ENCODE measurements around the gene WNT9A.

Gene WNT9A

DNA sequence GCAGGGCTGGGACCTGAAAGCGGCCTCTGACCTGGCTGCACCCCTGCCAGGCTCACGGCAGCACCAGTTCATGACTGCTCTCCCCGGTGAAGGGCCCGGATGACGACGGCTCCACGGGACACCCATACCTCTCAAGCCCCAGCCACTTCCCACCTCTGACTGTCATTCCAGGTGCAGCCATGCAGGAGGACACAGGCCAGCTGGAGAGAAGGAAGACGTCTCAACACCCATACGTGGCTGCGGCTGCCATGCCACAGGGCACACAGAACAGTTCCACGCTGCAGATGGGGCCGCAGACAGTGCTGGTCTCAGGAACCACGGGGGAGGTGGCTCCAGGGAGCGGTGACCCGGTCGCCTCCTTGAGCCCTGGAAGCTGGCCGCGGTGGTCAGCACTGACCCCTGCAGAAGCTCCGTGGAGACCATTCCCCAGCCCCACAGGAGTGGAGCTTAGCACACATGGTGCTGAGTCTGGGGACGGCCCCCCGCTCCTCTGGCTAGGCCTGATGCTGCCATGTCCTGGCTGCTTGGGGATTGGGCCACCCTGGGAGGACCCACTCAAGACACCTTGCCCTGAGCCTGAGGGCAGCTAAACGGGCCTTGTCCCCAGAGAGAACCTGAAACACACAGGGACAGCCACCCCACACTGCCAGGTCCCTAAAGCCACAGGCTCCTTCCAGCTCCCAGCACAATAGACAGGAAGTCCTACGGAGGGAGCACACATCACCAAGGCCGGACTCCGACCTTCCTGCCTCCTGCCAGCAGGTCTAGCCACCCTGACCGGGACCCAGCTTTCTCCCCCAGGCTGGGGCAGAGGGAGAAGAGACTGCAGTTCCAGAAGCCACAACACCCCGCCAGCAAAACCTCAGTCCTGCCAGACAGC lies 8.6 kb downstream of the WNT9A start:
- Mint-ChIP-seq H3K4me1 (ENCODE audit: low read depth) (peaks cover 11% of the 10 kb centered on the region), H3K36me3 (peaks cover 4% of the 10 kb centered on the region), H3K4me3 (no peak overlapping the region), H3K27me3 (no peaks in the 10 kb centered on the region), H3K9me3 (ENCODE audit: low read depth) (peaks cover 4% of the 10 kb centered on the region), H3K27ac (no peak overlapping the region)

DNA sequence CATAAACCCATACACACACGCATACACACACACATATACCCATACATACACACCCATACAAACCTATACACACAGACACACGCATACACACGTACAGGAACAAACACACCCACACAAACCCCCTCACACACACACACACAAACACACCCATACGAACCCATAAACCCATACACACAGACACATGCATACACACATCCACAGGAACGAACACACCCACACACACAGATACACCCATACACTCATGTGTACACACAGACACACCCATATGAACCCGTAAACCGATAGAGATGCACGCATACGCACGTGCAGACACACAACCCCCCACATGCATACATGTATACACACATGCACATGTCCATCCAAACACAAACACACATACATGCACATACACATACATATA lies 9.5 kb downstream of the WNT9A start:
- Mint-ChIP-seq H3K27ac (no peak overlapping the region), H3K9me3 (ENCODE audit: low read depth) (peaks cover 4% of the 10 kb centered on the region), H3K36me3 (peaks cover 4% of the 10 kb centered on the region), H3K27me3 (no peaks in the 10 kb centered on the region), H3K4me1 (ENCODE audit: low read depth) (peaks cover 11% of the 10 kb centered on the region), H3K4me3 (no peak overlapping the region)

DNA sequence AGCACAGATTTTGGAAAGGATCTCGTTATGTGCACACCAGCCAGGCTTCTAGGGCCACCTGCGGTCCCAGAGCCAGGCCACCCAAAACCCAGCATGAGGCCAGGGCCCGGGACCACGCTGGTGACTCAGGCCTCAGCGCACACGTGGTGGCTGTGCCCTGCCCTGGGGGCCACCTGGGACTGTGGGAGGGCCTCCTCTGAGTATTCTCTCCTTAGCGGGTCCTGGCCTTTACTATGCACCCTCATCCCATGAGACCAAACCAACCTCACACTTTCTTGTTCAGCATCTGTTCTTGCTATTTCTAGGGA lies 9.9 kb downstream of the WNT9A start:
- no peak overlapping the region for H3K4me3 Mint-ChIP-seq
- peaks cover 11% of the 10 kb centered on the region for H3K4me1 Mint-ChIP-seq (ENCODE audit: low read depth)
- H3K36me3 Mint-ChIP-seq, result peaks cover 4% of the 10 kb centered on the region
- no peaks in the 10 kb centered on the region for H3K27me3 Mint-ChIP-seq
- no peak overlapping the region for H3K27ac Mint-ChIP-seq
- peaks cover 4% of the 10 kb centered on the region for H3K9me3 Mint-ChIP-seq (ENCODE audit: low read depth)

DNA sequence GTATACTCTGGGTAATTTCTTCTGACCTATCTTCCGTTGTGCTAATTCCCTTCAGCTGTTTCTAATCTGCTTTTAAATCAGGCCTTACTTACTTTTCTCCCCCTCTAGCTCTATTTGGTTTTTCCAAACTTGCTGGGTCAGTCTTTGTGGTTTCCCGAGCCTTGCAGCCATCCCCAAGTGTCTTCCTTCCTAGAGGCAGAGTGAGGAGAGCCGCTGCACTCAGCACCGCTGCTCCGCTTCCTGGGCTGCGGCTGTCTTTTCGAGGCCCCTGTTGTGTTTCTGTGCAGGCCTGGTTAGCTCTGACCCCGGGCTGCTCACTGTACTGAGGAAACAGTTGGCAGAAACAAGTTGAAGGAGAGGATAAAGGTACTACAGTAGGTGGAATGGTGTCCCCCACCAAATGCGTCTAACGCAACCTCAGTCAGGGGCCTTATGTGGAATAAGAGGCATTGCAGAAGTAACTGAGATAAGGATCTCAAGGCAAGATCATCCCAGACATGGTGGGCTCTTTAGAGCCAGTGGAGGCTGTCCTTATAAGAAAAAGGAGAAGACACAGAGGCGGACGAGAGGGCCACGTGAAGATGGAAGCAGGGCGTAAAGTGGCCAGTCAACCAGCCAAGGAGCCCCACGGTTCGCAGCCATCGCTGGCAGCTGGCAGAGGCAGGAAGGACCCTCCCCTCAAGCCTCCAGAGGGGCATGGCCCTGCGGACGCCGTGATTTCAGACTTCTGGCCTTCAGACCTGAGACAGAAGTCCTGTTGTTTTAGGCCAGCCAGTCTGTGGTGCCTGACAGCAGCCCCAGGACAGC lies 10.5 kb downstream of the WNT9A start:
- H3K9me3 Mint-ChIP-seq (ENCODE audit: low read depth), result peaks cover 4% of the 10 kb centered on the region
- H3K4me3 Mint-ChIP-seq, result peak overlapping the region; percentile 5
- H3K36me3 Mint-ChIP-seq, result peaks cover 4% of the 10 kb centered on the region
- H3K27ac Mint-ChIP-seq, result no peak overlapping the region
- peaks cover 16% of the 10 kb centered on the region for H3K4me1 Mint-ChIP-seq (ENCODE audit: low read depth)
- H3K27me3 Mint-ChIP-seq, result no peaks in the 10 kb centered on the region

DNA sequence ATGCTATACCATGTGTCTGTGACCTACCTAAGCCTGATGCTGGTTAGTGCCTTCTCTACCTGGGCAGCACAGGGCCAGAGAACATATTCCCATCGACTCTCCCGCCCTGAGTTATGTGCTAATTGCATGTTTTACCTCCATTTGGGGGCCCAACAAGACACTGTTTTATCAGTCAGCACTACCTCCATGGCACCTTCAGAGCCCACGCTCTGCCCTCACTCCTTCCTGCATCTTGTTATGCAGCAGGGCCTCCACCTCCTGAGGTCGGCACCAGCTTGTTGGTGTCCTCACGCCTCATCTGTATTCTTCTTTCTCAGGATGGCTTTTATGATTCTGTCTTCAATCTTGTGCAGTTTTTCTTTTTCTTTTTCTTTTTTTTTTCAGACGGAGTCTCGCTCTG lies 11.9 kb downstream of the WNT9A start:
- Mint-ChIP-seq H3K27me3 (no peaks in the 10 kb centered on the region), H3K9me3 (ENCODE audit: low read depth) (peaks cover 4% of the 10 kb centered on the region), H3K27ac (peak overlapping the region; percentile 95), H3K36me3 (peaks cover 4% of the 10 kb centered on the region), H3K4me1 (ENCODE audit: low read depth) (peaks cover 24% of the 10 kb centered on the region), H3K4me3 (no peak overlapping the region)

DNA sequence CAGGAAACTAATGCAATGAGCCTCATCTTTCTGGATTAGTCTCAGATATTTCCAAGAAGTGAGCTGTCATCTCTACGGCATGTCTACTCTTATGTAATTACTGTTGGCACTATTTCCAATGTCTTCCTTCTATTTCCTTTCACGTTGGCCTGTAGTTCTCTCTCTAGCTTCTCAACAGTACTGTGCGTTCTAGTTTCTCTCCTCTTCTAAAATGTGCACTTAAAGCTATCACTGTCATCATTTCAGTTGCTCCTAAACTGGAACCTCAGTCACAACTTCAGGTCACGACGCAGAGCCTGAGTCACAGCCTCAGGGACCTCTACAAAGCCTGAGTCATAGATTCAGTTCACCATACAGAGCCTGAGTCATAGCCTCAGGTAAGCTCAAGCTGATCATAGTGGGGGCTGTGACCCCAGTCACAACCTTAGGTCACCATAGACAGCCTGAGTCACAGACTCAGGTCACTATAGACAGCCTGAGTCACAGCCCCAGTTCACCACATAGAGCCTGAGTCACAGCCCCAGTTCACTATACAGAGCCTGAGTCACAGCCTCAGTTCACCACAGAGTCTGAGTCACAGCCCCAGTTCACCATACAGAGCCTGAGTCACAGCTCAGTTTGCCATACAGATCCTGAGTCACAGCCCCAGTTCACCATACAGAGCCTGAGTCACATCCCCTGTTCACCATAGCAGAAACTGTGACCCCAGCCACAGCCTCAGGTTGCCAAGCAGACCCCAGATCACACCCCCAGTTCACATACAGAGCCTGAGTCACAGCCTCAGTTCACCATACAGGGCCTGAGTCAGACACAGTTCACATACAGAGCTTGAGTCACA lies 13.0 kb downstream of the WNT9A start:
- Mint-ChIP-seq H3K4me3 (peak overlapping the region; percentile 45), H3K27ac (peak overlapping the region; percentile 95), H3K4me1 (ENCODE audit: low read depth) (peaks cover 24% of the 10 kb centered on the region), H3K36me3 (peaks cover 4% of the 10 kb centered on the region), H3K9me3 (ENCODE audit: low read depth) (peaks cover 4% of the 10 kb centered on the region), H3K27me3 (no peaks in the 10 kb centered on the region)

DNA sequence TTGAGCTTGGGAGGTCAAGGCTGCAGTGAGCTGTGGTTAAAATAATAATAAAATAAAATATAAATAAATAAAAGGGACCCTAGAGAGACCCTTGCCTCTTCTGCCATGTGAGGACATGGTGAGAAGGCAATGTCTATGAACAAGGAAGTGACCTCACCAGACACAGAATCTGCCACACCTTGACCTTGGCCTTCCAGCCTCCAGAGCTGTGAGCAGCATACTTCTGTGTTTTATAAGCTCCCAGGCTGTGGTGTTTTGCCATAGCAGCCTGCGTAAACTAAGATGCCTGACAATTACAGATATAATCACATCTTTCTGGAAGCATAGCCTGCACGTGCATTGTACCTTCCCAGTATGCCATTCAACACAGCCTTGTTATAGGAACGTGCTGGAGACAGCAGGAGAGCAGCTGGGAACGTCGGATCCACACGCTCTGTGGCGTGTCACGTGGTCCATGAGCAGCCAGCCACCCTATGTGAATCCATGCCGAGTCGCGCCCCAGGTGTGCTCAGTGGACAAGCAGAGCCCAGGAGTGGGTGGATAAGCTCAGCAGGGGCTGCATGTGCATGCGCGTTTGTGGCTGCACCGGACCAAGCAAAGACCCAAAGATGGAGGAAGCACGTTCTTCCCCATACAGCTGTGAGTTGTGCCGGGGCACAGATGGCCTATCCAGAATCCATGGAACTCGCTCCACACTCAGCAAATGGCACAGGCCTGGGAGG lies 17.8 kb downstream of the WNT9A start:
- Mint-ChIP-seq H3K4me1 (ENCODE audit: low read depth) (peaks cover 19% of the 10 kb centered on the region), H3K4me3 (no peak overlapping the region), H3K36me3 (peaks cover 4% of the 10 kb centered on the region), H3K9me3 (ENCODE audit: low read depth) (peaks cover 4% of the 10 kb centered on the region), H3K27ac (no peak overlapping the region), H3K27me3 (no peaks in the 10 kb centered on the region)

DNA sequence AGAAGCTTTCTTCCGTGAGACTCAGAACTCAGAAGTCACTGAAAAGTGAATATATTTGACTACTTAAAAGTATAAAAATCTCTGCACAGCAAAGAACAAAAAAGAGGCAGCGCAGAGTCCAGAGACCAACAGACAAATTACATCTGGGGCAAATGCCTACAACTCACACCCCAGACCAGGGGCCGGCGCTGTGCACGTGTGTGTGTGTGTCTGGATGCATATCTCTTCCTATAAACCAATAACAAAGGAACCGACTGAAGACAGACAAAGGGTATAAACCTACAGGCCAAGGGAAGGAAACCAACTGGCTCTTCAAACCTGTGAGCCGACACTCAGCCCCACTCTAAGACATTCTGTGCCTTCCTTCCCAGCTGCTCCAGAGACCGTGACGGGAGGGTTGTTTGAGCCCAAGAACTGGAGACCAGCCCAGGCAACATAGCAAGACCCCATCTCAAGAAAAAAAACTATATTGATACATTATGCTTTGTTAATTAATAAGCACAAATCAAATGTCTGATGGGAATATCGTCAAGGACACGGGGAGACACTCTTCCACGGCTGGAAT lies 18.8 kb downstream of the WNT9A start:
- Mint-ChIP-seq H3K36me3 (no peaks in the 10 kb centered on the region), H3K27me3 (no peaks in the 10 kb centered on the region), H3K27ac (no peak overlapping the region), H3K4me3 (no peak overlapping the region), H3K9me3 (ENCODE audit: low read depth) (no peaks in the 10 kb centered on the region), H3K4me1 (ENCODE audit: low read depth) (peaks cover 14% of the 10 kb centered on the region)

DNA sequence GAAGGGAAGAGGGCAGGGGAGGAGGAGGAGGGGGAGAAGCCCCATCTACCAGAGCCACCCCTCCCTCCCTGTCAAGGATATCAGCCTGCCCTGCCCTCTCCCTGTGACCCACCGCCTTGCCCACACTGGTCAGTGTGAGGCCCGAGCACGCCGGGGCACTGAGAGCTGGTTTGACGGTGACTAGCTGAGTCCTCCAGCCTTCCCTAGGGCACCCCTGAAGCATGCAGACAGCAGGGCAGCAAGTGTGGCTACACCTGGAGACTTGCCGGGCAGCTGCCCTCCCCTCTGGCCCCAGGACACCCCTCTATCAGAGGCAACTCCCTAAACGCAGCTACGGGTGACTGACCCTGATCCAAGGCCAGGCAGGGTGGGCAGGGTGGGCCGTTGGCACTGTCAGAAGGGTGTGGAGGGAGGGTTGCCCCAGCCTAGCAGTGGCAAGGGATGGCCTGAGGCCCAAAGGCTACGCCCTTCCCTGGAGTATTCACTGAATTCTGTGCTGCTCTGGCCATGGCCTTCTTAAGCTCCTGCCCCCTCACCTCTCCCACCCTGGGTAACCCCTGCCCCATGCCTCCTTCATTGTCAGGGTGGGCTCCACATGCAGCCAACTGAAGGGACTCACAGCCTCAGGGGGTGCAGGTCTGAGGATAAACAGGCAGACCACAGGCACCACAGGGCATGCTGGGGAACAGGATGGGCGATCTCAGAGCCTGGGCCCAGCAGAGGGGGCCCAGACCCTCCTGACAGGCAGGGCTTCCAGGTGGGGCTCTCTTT lies 19.6 kb downstream of the WNT9A start:
- Mint-ChIP-seq H3K4me3 (no peak overlapping the region), H3K36me3 (no peaks in the 10 kb centered on the region), H3K27ac (no peak overlapping the region), H3K4me1 (ENCODE audit: low read depth) (peaks cover 14% of the 10 kb centered on the region), H3K27me3 (no peaks in the 10 kb centered on the region), H3K9me3 (ENCODE audit: low read depth) (no peaks in the 10 kb centered on the region)

DNA sequence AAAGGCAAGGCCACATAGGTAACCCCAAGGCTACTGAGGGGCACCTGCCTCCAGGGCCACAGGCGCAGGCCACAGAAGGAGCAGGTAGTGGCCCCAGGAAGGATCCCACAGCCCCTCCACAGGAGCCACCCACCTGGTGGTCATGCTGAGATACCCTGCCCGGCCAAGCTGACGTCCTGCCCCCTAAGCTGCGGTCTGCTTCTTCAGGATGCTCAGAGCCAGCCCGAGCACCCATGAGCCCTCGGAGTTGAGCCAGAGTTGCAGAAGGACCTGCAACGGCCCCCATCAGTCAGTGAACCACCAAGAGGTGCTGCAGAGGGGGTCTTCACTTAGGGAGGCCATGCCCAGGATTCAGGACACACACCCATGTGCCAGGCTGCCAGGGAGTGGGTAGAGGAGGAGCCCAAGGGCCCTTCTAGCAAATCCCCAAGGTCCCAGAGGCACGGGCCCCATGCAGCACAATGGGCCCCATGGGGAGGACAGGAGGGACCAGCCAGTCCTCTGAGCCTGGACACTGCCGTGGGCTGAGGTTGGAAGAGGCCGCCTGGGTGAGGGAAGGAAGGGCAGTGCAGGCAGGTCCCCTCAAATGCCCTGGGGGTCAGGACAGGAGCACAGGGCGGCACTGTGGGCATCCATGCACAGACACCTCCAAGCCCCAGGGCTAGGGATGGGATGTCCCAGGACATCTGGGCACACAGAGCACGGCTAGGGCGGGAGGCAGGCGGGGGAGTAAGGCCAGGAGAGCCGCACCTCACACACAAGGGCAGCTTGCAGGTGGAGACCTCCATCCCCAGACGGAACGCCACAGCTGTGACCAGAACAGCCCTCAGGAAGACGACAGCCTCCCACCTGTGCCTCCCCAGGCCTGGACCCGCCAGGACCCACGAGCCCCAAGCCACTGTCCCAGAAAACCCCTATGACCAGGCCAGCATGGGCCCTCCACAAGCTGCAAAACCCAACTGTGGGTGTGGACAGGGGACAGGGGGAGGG lies 20.5 kb downstream of the WNT9A start:
- no peak overlapping the region for H3K4me3 Mint-ChIP-seq
- no peaks in the 10 kb centered on the region for H3K9me3 Mint-ChIP-seq (ENCODE audit: low read depth)
- no peak overlapping the region for H3K27ac Mint-ChIP-seq
- no peaks in the 10 kb centered on the region for H3K27me3 Mint-ChIP-seq
- peaks cover 9% of the 10 kb centered on the region for H3K4me1 Mint-ChIP-seq (ENCODE audit: low read depth)
- no peaks in the 10 kb centered on the region for H3K36me3 Mint-ChIP-seq

DNA sequence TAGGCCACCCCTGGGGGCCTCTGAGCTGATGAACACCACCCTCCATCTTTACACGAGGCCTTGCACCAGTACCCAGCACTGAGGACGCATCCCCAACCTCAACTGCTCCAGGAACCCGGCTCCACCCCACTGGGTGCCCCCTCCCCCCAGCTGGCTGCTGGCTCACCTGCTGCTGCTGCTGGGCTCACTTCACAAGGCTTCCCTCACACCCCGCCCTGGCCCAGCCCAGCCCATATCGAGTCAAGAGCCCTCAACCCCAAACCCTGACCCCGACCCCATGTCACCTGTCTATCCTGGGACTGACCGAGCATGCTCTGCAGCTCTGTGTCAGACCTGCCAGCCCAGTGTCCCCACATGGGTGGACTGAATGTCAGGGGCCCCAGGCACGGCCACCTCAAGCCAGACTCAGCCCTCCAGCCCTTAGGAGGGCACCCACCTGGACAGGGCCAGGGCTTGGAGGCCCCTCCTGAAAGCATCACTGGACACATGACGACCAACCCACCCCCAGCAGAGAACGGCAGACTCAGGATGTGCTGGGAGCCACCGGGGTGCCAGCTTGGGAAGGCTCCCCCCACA lies 21.4 kb downstream of the WNT9A start:
- no peaks in the 10 kb centered on the region for H3K36me3 Mint-ChIP-seq
- no peak overlapping the region for H3K27ac Mint-ChIP-seq
- H3K4me1 Mint-ChIP-seq (ENCODE audit: low read depth), result peaks cover 2% of the 10 kb centered on the region
- H3K9me3 Mint-ChIP-seq (ENCODE audit: low read depth), result no peaks in the 10 kb centered on the region
- no peaks in the 10 kb centered on the region for H3K27me3 Mint-ChIP-seq
- H3K4me3 Mint-ChIP-seq, result no peak overlapping the region

DNA sequence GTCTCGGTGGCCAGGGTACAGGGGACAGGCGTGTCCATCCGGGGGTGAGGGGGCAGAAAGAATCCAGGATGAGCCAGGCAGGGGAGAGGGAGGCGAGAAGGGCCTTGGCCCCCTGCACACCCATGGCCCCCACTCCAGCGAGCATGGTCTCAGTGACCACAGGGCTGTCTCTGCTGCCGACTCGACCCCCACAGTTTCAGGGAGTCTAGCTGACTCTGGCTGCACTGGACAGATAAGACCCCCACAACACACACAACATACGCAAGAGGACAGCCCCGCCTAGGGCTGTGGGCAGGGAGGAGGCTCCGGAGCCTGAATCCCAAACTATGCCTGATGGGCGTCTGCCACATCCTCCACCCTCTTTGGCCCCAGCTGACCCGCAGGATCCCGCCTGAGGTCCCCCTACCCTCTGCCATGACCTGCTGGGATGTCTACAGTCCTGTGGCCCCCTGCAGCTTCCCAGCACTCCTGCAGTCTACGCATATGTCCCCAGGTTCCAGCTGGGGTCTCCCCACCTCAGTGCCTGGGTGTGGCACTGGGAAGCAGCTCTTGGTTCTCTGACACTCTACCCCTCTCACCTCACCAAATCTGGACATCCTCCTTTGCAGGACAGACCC lies 22.0 kb downstream of the WNT9A start:
- H3K9me3 Mint-ChIP-seq (ENCODE audit: low read depth), result no peaks in the 10 kb centered on the region
- H3K4me1 Mint-ChIP-seq (ENCODE audit: low read depth), result no peaks in the 10 kb centered on the region
- no peaks in the 10 kb centered on the region for H3K36me3 Mint-ChIP-seq
- H3K4me3 Mint-ChIP-seq, result no peak overlapping the region
- H3K27ac Mint-ChIP-seq, result no peak overlapping the region
- no peaks in the 10 kb centered on the region for H3K27me3 Mint-ChIP-seq

Measured in activated naive CD8-positive, alpha-beta T cell (primary cell).